ENCODE data around the gene TMEM208.

DNA sequence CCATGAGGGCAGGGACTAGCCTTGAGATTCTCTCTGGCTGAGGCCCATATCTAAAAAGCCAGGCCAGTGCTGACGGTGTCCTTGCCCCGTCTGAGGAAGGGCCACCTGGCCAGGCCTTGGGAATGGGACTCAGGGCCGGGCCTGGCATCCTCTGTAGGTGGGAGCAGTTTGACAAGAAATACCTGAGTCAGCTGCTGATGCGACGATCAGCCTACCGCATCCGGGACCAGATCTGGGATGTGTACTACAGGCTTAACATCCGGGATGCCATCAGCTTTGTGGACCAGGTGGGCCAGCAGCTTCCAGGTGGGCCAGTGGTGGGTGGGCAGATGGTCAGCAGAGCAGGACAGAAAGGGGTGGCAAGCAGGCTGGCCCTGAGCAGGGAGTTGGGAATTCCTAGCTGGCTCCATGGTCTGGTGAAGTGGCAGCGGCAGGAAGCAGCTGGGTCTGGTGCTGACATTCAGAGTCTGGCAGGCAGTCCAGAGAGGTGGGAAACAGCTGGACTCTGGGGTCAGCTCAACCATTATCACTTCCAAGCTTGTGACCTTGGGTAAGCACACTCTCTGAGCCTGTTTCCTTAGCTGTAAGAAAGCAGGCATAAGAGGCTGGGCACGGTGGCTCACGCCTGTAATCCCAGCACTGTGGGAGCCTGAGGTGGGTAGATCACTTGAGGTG is 31.4 kb downstream of the TMEM208 start:
- TF ChIP-seq, protein P1, sequence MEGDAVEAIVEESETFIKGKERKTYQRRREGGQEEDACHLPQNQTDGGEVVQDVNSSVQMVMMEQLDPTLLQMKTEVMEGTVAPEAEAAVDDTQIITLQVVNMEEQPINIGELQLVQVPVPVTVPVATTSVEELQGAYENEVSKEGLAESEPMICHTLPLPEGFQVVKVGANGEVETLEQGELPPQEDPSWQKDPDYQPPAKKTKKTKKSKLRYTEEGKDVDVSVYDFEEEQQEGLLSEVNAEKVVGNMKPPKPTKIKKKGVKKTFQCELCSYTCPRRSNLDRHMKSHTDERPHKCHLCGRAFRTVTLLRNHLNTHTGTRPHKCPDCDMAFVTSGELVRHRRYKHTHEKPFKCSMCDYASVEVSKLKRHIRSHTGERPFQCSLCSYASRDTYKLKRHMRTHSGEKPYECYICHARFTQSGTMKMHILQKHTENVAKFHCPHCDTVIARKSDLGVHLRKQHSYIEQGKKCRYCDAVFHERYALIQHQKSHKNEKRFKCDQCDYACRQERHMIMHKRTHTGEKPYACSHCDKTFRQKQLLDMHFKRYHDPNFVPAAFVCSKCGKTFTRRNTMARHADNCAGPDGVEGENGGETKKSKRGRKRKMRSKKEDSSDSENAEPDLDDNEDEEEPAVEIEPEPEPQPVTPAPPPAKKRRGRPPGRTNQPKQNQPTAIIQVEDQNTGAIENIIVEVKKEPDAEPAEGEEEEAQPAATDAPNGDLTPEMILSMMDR (IDR thresholded peaks at IDR 0.05) = no peak
- TF ChIP-seq POLR2A (IDR thresholded peaks at IDR 0.05) = no peak
